NCI-H2227 (cell line): ENCODE results near the gene RGR.
A peak's percentile ranks its signal among the peaks of the same experiment; 100 is the strongest.

Source experiments
- DNase-seq: peaks from one replicate; lab custom pipeline; 2025; ENCODE audit not compliant: unreplicated experiment; lab: John Stamatoyannopoulos, UW

RGR gene, protein sequence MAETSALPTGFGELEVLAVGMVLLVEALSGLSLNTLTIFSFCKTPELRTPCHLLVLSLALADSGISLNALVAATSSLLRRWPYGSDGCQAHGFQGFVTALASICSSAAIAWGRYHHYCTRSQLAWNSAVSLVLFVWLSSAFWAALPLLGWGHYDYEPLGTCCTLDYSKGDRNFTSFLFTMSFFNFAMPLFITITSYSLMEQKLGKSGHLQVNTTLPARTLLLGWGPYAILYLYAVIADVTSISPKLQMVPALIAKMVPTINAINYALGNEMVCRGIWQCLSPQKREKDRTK

DNA sequence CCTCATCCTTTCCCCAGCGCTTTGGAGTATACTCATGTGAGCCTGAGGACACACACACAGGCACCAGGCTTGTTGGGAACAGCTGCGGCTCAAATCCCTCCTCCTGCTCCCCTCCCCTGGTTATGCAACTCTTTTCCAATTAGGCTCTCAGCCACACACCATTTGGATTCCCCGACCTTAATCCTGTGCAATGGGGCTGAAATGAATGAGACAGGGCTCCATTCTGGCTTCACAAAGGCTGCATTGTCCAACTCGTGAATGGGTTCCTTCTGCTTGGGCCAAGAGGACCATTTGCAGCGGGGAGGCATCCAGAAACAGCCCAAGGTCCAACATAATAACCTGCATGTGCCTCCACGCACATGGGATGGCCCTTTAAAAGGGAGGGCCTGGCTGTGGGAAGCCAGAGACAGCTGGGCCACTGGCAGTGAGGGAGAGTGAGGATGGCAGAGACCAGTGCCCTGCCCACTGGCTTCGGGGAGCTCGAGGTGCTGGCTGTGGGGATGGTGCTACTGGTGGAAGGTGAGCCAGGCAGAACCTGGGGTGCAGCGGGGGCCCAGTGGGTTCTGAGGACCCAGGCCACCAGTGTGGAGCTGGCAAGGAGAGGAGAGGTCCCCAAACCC, at the start of gene RGR:
Gene RGR, plus strand, starts transcription at position 403 of the 620 bp plus-strand sequence. Its CDS starts 38 bp downstream, at position 441.
- no peak for DNase-seq

DNA sequence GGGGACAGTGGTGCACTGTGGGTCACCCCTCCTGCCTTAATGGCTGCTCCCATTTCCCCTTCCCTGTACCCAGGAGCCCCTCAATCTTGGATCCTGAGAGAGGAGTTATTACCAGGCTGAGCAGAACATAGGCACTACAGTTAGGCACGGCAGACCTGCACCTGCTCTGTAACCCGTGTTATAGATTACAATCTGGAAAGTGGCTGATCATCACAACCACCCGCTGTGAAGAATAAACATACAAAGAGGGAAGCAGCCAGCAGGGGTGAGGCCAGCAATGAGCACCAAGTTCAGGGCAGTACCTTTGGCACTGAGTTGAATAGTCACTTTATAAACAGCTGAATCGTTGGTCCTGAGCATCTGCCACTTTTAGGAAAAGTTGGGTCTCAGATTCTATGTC, 48.8 kb upstream of the RGR start:
- no peak for DNase-seq

DNA sequence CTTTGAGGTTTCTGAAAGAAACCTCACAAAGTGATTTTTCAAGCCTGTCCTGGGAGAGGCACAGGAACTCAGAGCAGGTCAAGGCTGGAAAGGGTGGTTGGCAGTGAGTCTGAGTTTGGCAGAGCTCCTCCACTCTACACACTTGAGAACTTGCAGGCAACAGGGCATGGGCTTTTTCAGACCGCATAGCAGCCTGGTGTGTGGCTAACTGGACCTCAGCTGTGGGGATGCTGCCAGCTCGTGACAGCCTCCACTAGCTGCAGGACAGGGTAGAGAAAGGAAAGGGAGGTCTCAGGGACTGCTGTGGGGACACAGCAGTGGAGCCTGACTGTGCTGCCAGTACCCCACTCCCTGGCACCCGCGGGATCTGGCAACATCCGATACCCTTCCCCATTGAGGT, 47.9 kb upstream of the RGR start:
- no peak for DNase-seq

DNA sequence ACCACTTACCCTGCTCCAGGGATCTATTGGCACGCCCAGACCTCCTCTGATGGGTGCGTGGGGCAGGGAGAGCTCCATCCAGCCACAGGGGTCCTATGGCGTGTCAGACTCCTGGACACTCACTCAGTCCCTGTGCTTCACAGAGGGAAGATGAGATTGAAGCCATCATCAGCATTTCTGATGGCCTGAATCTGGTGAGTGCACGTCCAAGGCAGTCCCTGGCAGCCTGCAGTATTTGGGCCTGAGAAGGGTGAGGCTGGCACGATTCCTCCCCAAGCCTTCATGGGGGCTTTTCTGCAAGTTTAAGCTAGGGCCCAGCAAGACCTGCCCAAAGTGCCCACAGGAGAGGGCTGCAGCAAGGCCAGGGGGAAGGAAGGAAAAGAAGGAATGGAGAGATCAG, 47.2 kb upstream of the RGR start:
- no peak for DNase-seq

DNA sequence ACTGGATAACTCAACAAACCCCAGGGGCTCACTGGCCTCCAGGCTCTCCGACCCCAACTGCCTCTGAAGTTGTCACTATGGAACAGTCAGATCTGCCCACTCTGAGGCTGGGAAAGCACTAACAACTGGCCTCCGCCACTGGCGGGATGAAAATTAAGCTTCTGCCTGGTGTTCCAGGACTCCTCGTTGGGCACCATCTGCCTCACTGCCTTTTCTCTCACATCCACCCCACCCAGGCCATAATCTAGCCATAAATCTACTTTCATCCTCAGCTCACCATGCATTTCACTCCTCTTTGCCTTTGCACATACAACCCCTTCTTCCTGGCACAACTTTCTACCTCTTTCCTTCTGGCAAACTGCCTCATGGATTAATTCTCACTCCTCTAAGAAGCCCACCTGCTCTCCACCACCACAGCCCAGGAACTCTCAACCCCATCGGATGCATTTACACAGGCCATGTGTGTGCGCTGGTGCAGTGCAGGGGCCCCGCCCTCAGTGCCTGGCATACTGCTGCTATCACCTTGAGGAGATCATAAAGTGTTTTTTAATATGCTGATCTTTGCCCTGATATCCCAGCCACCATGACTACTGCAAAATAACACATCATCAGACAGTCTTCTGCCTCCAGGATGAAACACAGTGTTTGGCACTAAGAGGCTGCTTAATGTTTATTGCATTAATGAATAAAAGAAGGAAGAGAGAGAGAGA, 46.5 kb upstream of the RGR start:
- no peak for DNase-seq

DNA sequence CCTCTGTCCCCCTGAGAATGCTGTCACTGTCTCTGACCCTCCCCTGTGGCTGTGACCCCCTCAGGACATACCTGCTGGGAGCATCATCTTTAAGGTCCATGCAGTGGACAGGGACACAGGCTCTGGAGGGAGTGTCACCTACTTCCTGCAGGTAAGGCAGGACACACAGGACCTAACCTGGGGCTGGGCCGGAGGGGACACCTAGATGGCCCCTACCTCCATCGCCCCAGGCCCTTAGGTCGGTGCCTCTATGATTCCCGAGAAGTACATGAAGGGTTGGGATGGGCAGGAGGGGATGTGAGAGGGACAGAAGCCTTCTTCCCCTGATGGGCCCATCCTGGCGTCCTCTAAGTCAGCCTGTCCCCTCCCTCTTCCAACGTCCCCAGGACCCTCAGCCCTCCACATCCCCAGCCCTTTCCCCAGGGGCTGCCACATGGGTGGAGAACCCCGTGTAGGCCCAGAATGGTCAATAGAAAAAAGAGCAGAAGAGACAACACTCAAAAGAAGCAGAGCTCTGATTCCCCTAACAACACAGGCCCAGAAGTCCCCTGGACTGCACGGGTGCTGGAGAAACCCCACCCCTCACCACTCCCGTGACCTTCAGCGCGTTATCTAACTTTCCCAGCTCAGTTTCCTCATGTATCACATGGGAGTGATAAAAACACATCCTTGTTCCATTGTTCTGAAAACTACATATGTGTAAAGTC, 44.2 kb upstream of the RGR start:
- no peak for DNase-seq

DNA sequence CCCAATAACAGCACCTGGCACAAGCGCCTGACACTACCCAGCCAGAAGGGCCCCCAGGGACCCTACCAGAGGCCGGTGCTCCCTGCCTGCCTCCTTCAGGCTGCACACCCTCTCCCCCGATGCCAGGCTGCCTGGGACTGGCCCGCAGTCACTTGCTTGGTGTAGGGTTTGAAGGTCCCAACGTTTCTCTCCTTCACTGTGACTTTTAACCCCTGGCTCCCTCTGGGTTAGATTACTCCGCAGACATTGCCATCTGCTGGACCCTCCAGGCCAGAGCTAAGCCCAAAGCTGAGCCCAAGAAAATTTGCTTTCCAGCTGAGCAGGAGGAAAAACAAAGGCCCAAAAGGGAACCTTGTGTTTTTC, 43.6 kb upstream of the RGR start:
- DNase-seq = no peak

DNA sequence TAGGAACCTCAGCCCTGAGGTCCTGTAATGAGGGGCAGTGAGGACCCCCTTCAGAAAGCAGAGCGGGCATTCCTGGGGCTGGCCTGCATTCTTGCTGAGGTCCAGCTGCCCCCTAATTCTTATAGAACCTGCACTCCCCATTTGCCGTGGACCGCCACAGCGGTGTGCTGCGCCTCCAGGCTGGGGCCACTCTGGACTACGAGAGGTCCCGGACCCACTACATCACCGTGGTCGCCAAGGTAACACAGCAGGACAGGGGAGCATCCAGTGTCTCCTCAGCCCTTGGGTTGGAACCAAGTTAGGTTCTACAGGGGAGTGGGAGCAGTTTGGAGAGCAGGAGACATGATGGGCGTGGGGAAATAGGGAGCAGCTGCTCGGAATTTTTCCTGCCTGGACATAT, 43.2 kb upstream of the RGR start:
- no peak for DNase-seq

DNA sequence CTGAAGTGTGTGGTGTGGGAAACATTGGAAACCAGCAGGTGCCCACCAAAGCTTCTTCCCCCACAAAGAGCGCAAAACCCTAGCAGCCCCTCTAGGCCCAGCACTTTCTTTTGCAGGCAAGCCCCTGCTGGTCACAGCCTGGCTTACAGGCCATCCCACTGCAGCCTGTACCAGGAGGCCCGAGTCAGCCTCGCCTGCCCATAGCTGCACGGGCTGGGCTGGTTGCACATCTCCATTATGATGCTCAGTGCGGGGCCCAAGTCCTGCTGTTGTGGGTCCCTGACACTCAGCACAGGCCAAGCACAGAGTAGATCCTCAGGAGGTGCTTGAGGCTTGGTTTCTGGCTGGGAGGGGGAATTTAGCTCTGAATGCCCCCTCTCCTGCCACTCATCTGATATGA, 42.5 kb upstream of the RGR start:
- DNase-seq = no peak

DNA sequence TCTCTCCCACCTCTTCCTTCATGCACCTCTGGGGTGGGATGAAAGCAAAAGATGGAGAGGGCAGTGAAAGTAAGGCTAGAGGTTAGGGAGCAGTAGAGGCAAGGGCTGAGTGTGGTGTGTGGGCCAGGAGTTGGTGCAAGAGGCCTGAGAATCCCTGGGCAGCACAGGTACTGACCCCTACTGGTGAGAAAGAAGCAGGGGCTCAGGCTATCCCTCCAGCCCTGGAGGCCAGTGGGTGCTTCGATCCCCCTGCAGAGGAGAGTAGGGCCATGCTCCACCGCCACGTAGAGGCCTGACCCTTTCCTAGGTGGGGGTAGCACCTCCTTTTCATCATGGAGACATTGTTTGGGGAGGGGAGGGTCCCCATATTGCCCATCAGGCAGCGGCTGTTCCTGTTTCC, 40.7 kb upstream of the RGR start:
- no peak for DNase-seq

DNA sequence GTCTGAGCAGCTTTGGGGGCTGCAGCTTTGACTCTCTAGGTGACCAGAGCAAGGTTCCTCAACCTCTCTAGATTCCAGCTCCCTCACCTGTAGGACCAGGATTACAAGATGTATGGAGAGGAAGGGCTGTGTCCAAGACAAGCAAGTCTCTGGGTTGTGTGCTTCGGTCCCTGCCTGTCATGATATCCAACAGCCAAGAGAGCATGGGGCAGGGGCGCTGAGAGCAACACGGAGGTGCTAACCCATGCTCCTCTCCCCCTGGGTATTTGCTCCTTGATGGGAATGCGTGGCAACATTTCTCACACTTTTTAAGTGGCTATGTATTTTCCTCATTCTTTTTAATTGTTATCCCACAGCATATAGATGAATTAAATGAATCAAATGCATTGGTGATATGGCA, 40.2 kb upstream of the RGR start:
- DNase-seq = no peak

DNA sequence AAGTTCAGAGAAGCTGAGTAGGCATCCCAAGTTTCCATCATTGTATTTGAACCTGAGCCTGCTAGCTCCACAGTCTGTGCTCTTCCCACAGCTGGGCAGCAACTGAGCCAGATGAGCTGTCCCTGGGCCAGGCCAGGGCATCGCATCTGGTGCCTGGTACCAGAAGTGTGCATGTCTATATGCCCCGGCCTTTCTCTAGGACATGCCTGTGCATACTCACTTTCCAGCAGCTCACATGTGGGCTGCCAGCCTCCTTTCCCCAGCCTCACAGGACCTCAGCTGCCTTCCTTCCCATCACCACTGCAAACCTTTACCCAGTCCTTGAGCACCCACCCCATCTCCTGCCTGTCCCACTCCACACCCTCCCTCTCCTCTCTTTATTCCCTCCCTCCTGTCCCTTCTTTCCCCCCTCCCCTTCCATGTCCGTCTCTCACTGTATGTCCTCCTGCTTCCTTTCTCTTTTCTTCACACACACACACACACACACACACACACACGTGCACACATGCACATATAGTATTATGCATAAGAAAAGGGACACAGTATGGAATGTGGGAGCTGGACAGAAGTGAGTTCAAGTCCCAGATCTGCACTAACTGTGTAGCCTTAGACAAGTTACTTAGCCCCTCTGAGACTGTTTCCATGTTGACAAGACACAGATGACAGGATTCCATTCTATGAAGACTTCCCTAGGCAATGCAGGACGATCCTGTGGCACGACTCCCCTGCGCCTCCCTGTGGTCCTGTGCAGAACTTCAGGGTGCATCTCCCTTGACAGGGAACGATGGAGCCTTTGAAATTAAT, 39.6 kb upstream of the RGR start:
- DNase-seq = peak; percentile 48

DNA sequence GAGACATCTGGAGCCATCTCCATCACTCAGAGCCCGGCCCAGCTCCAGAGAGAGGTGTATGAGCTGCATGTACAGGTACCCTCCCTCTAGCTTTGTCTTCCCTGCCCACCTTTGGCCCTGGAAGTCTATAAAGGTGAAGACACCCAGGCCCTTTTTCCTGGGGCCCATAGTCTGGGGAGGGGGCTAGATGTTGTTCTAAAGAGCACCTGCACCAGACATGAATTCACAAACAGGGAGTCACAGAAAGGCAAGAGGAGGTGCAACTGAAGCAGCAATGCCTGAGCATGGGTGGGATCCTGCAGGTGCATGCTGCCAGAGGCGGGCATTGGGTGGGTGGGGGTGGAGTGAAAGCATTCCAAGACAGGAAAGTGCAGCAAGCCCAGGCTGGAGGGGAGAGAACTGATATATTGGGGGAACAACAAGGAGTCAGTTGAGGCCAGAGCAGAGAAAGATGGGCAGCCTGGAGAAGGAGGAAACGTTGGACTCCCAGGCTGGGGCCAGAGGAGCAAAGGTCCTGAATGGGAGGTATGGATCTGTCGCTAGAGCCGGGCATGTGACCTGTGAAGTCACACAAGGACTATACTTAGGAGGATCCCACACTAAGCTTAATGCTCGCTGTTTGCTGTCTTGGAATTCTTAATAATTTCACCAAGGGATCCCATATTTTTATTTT, 38.9 kb upstream of the RGR start:
- DNase-seq = no peak

DNA sequence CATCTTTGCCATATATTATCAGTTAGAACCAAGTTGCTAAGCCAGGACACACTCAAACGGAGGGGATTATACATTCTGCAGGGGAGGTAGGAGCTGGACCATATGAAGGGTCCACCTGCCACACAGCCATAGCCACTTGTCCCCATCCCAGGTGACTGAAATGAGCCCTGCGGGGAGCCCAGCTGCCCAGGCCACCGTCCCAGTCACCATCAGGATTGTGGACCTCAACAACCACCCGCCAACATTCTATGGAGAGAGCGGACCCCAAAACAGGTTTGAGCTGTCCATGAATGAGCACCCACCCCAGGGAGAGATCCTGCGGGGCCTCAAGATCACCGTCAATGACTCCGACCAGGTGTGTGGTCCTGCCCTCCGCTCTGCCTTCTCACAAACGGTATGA, 36.8 kb upstream of the RGR start:
- DNase-seq = no peak

DNA sequence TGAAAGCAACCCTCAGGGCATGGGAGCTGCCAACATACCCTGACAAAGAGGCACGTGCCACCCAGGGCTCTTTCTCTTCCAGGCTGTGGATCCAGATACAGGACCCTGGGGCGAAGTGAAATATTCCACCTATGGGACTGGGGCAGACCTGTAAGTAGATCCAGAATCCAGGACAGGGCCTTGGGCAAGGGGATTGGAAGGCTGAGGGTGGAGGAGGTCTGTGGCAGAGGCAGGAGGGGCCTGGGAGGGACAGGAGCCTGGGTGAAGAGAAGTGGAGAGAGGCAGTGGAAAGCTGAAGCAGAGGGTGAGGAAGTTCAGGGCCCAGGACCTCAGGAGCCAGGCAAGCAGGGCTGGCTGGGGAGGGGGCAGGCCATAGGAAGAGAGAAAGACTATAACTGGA, 33.3 kb upstream of the RGR start:
- DNase-seq = no peak

DNA sequence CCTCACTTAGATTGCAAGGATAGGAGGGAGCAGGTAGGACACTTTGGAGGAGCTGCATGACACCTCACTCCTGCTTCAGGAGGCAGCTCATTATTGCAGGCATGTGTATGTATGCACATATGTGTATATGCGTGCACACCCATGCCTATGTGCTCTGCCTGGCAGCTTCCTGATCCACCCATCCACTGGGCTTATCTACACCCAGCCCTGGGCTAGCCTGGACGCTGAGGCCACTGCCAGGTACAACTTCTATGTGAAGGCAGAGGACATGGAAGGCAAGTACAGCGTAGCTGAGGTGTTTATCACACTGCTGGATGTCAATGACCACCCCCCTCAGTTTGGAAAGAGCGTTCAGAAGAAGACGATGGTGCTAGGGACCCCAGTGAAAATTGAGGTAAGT, 32.8 kb upstream of the RGR start:
- no peak for DNase-seq

DNA sequence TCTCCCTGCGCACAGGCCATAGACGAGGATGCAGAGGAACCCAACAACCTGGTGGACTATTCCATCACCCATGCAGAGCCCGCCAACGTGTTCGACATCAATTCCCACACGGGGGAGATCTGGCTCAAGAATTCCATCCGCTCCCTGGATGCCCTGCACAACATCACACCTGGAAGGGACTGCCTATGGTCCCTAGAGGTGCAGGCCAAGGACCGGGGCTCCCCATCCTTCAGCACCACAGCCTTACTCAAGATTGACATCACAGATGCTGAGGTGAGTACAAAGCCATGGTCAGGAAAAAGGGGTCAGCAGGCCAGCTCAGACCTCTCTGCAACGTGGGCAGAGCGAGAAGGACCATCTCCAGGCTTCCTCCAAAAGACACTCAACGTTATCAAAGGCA, 31.8 kb upstream of the RGR start:
- no peak for DNase-seq

DNA sequence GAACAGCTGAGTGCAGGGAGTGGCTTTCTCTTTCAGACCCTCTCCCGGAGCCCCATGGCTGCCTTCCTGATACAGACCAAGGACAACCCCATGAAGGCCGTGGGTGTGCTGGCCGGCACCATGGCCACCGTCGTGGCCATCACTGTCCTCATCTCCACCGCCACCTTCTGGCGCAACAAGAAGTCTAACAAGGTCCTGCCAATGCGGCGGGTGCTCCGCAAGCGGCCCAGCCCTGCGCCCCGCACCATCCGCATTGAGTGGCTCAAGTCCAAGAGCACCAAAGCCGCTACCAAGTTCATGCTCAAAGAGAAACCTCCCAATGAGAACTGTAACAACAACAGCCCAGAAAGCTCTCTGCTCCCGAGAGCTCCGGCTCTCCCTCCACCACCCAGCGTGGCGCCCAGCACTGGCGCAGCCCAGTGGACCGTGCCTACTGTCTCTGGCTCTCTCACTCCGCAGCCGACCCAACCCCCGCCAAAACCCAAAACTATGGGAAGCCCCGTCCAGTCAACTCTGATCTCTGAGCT, 30.7 kb upstream of the RGR start:
- no peak for DNase-seq

DNA sequence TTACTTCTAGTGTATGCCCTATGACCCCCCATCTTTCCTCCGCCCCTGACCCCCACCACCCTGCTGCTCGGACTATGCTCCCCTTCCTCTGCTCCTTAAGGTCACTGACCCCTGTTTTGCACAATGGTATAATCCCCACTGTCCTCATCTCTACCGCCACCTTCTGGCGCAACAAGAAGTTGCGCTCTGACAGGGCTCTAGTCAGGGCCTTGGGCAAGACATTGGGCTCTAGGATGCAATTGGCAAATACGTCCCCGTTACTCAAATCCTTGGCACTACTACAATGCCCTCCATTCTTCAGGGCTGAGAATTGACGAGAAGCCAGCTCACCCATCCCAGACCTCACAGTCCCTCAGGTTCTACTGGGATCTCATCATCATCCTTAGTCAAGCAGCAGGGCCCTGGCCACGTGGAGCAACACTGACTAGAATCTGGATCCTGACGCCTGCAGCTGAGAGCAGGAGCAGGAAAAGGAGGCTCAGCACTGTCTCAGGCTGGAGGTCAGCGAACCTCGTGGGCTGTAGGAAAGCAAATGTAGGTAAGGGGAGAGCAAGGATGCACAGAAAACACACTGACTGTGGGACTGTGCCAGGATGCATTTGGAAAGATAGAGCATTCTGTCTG, 30.1 kb upstream of the RGR start:
- no peak for DNase-seq

DNA sequence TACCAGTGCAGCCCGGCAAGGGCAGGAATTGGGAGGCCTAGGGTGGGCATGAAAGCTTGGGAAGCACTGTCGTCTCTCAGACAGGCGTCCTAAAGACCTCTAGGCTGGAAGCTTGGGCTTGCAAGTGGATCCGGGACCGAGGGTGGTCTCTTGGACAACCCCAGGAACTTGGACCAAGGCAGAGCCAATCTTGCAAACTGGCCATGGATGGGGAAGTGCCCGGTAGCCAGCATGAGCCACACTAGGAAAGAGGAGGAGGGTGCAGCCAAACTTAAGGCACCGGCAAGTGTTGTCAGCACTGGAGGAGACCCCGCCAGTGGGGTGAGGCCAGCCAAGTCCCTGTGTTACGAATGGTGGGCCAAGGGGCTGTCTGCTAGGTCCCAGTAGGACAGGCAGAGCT, 28.0 kb upstream of the RGR start:
- DNase-seq = no peak
